Osteocyte (in vitro differentiated cells): ENCODE data around the gene SRGAP1. TPM values are rescaled to one million over a fixed set of nuclear protein-coding genes. Genes with fewer than 3 reads are reported as not detected.
A peak's percentile ranks its signal among the peaks of the same experiment; 100 is the strongest.

Source experiments
- DNase-seq: peaks from one replicate; pipeline ENCODE4 v3.0.0; 2021; ENCODE audit warnings: mixed read lengths; ENCODE audit not compliant: unreplicated experiment; ENCODE audit errors: extremely low spot score
- H3K27ac Mint-ChIP-seq: one replicate; pipeline ENCODE4 v1.8.0; 2021; ENCODE audit warnings: mild to moderate bottlenecking, mixed read lengths; ENCODE audit not compliant: unreplicated experiment
- H3K27me3 Mint-ChIP-seq: one replicate; pipeline ENCODE4 v1.8.0; 2021; ENCODE audit warnings: mixed read lengths; ENCODE audit not compliant: unreplicated experiment
- H3K36me3 Mint-ChIP-seq: one replicate; pipeline ENCODE4 v1.8.0; 2021; ENCODE audit warnings: mixed read lengths; ENCODE audit not compliant: unreplicated experiment
- H3K4me1 Mint-ChIP-seq: one replicate; pipeline ENCODE4 v1.8.0; 2021; ENCODE audit warnings: mixed read lengths; ENCODE audit not compliant: unreplicated experiment
- H3K4me3 Mint-ChIP-seq: one replicate; pipeline ENCODE4 v1.8.0; 2021; ENCODE audit warnings: mild to moderate bottlenecking, moderate library complexity, mixed read lengths; ENCODE audit not compliant: unreplicated experiment
- H3K9me3 Mint-ChIP-seq: one replicate; pipeline ENCODE4 v1.8.0; 2021; ENCODE audit warnings: mixed read lengths; ENCODE audit not compliant: unreplicated experiment
- CTCF ChIP-seq: fragments of 200-600 bp; sonication (generic); IDR thresholded peaks from 2 replicates; pipeline ENCODE4 v1.5.0; 2021; ENCODE audit warnings: antibody characterized with exemption, mild to moderate bottlenecking, moderate library complexity
- total RNA-seq: library from RNA; stranded (reverse); gene quantifications from 2 replicates; pipeline ENCODE4 v1.2.1, GENCODE V29; 2021

The SRGAP1 gene
- total RNA-seq, 1 donor from 2014 or later: 11.0 TPM

GRCh38 chr12:64088431-64089349 is 244.2 kb downstream of the SRGAP1 start:
- H3K4me3 Mint-ChIP-seq: no peak overlapping the region
- no peak for DNase-seq
- H3K9me3 Mint-ChIP-seq: no peaks in the 10 kb centered on the region
- TF ChIP-seq CTCF: no peak
- no peaks in the 10 kb centered on the region for H3K27me3 Mint-ChIP-seq
- peak overlapping the region; percentile 47 for H3K27ac Mint-ChIP-seq
- H3K36me3 Mint-ChIP-seq: peaks cover 7% of the 10 kb centered on the region
- peaks cover 19% of the 10 kb centered on the region for H3K4me1 Mint-ChIP-seq

- peaks cover 7% of the 10 kb centered on the region for H3K36me3 Mint-ChIP-seq
- no peak overlapping the region for H3K4me3 Mint-ChIP-seq
- DNase-seq: no peak
- no peaks in the 10 kb centered on the region for H3K9me3 Mint-ChIP-seq
- peaks cover 19% of the 10 kb centered on the region for H3K4me1 Mint-ChIP-seq
- no peak overlapping the region for H3K27ac Mint-ChIP-seq
- no peak for TF ChIP-seq CTCF
- no peaks in the 10 kb centered on the region for H3K27me3 Mint-ChIP-seq
These were observed 245.5 kb downstream of the SRGAP1 start for GRCh38 chr12:64090047-64090446.

- Mint-ChIP-seq H3K9me3 (no peaks in the 10 kb centered on the region), H3K4me3 (no peak overlapping the region), H3K36me3 (peaks cover 8% of the 10 kb centered on the region), H3K27me3 (no peaks in the 10 kb centered on the region), H3K4me1 (peaks cover 19% of the 10 kb centered on the region), H3K27ac (no peak overlapping the region)
- DNase-seq: no peak
- TF ChIP-seq CTCF: no peak
These were observed 246.7 kb downstream of the SRGAP1 start for GRCh38 chr12:64091186-64091585.

- Mint-ChIP-seq H3K27ac (no peak overlapping the region), H3K4me3 (no peak overlapping the region), H3K36me3 (peaks cover 10% of the 10 kb centered on the region), H3K4me1 (peaks cover 19% of the 10 kb centered on the region), H3K27me3 (no peaks in the 10 kb centered on the region), H3K9me3 (no peaks in the 10 kb centered on the region)
- TF ChIP-seq CTCF: no peak
- no peak for DNase-seq
These were observed 248.2 kb downstream of the SRGAP1 start for GRCh38 chr12:64092507-64093196.

GRCh38 chr12:64093689-64094088 is 249.2 kb downstream of the SRGAP1 start:
- Mint-ChIP-seq H3K27ac (no peak overlapping the region), H3K9me3 (no peaks in the 10 kb centered on the region), H3K4me3 (no peak overlapping the region), H3K27me3 (no peaks in the 10 kb centered on the region), H3K4me1 (peaks cover 10% of the 10 kb centered on the region), H3K36me3 (peaks cover 13% of the 10 kb centered on the region)
- DNase-seq: no peak
- no peak for TF ChIP-seq CTCF
